ENCODE results near the gene PLEKHJ1. TPM values are rescaled to one million over a fixed set of nuclear protein-coding genes. Genes with fewer than 3 reads are reported as not detected.

Gene PLEKHJ1
- total RNA-seq, 1 experiment from 2014 or later = 189 TPM

GRCh38 chr19:2191456-2192310, 44.4 kb downstream of the PLEKHJ1 start (continued):
- TF ChIP-seq RELA (CRISPR knock-in tag; IDR thresholded peaks at IDR 0.05; ENCODE audit: borderline replicate concordance) (no peak), PRRX2 (CRISPR knock-in tag; IDR thresholded peaks at IDR 0.05) (no peak), KAT7 (CRISPR knock-in tag; IDR thresholded peaks at IDR 0.05; ENCODE audit: borderline replicate concordance) (no peak), GRHL2 (CRISPR knock-in tag; IDR thresholded peaks at IDR 0.05; ENCODE audit: insufficient replicate concordance, severe bottlenecking) (no peak)

- TF ChIP-seq ZNF671 (CRISPR knock-in tag; IDR thresholded peaks at IDR 0.05) = no peak
- TF ChIP-seq TEAD4 (CRISPR knock-in tag; IDR thresholded peaks at IDR 0.05) = no peak
- no peak for TF ChIP-seq ZNF396 (CRISPR knock-in tag; IDR thresholded peaks at IDR 0.05; ENCODE audit: borderline replicate concordance)
- TF ChIP-seq JUN (CRISPR knock-in tag; IDR thresholded peaks at IDR 0.05) = no peak
- no peak for TF ChIP-seq EMX1 (CRISPR knock-in tag; IDR thresholded peaks at IDR 0.05)
- no peak for TF ChIP-seq TP53 (CRISPR knock-in tag; IDR thresholded peaks at IDR 0.05)
- TF ChIP-seq ETV6 (CRISPR knock-in tag; IDR thresholded peaks at IDR 0.05) = no peak
- TF ChIP-seq ZNF281 (CRISPR knock-in tag; IDR thresholded peaks at IDR 0.05) = no peak
- no peak for TF ChIP-seq STAT6 (CRISPR knock-in tag; conservative IDR thresholded peaks at IDR 0.05; ENCODE audit: low read depth)
- TF ChIP-seq SMAD4 (CRISPR knock-in tag; IDR thresholded peaks at IDR 0.05) = no peak
- TF ChIP-seq, protein P1, sequence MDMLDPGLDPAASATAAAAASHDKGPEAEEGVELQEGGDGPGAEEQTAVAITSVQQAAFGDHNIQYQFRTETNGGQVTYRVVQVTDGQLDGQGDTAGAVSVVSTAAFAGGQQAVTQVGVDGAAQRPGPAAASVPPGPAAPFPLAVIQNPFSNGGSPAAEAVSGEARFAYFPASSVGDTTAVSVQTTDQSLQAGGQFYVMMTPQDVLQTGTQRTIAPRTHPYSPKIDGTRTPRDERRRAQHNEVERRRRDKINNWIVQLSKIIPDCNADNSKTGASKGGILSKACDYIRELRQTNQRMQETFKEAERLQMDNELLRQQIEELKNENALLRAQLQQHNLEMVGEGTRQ (CRISPR knock-in tag; IDR thresholded peaks at IDR 0.05) = no peak
- no peak for TF ChIP-seq TCF7 (CRISPR knock-in tag; IDR thresholded peaks at IDR 0.05; ENCODE audit: low read depth)
- TF ChIP-seq, protein P2, sequence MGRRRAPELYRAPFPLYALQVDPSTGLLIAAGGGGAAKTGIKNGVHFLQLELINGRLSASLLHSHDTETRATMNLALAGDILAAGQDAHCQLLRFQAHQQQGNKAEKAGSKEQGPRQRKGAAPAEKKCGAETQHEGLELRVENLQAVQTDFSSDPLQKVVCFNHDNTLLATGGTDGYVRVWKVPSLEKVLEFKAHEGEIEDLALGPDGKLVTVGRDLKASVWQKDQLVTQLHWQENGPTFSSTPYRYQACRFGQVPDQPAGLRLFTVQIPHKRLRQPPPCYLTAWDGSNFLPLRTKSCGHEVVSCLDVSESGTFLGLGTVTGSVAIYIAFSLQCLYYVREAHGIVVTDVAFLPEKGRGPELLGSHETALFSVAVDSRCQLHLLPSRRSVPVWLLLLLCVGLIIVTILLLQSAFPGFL (CRISPR knock-in tag; IDR thresholded peaks at IDR 0.05; ENCODE audit: borderline replicate concordance) = no peak
- TF ChIP-seq, protein P3, sequence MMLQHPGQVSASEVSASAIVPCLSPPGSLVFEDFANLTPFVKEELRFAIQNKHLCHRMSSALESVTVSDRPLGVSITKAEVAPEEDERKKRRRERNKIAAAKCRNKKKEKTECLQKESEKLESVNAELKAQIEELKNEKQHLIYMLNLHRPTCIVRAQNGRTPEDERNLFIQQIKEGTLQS (CRISPR knock-in tag; conservative IDR thresholded peaks at IDR 0.05) = no peak
- TF ChIP-seq PRRX2 (CRISPR knock-in tag; IDR thresholded peaks at IDR 0.05) = no peak
- no peak for TF ChIP-seq ATF2 (CRISPR knock-in tag; IDR thresholded peaks at IDR 0.05; ENCODE audit: borderline replicate concordance, low read depth)
- TF ChIP-seq, protein P4, sequence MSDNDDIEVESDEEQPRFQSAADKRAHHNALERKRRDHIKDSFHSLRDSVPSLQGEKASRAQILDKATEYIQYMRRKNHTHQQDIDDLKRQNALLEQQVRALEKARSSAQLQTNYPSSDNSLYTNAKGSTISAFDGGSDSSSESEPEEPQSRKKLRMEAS (CRISPR knock-in tag; IDR thresholded peaks at IDR 0.05) = no peak
- no peak for TF ChIP-seq RORB (CRISPR knock-in tag; IDR thresholded peaks at IDR 0.05)
- no peak for TF ChIP-seq CDX4 (CRISPR knock-in tag; IDR thresholded peaks at IDR 0.05; ENCODE audit: borderline replicate concordance)
- POLR2A ChIA-PET = no interaction called here
- H3K9me3 Mint-ChIP-seq = no peaks in the 10 kb centered on the region
- no peak overlapping the region for H3K4me3 Mint-ChIP-seq
- no peaks in the 10 kb centered on the region for H3K4me1 Mint-ChIP-seq
- 0 out of 2 replicates have a peak overlapping the region, but pooled peaks have one; percentile 19 for H3K27ac Mint-ChIP-seq
- ATAC-seq (no peak), DNase-seq (ENCODE audit: low spot score) (no peak)
- H3K27me3 Mint-ChIP-seq (ENCODE audit: low read depth) = no peaks in the 10 kb centered on the region
- peaks cover 35% of the 10 kb centered on the region for H3K36me3 Mint-ChIP-seq
- CTCF ChIA-PET = interaction anchor here (1.2 to 2.9 kb wide), 3 partner anchors 8 to 35 kb away, joined by 3 to 13 read pairs (median 7); no protein-coding TSS in a partner anchor
Measured at GRCh38 chr19:2190848-2191455, 45.2 kb downstream of the PLEKHJ1 start.

Measured in WTC11 (cell line).